ENCODE measurements around the gene COL1A1.

COL1A1 gene

DNA sequence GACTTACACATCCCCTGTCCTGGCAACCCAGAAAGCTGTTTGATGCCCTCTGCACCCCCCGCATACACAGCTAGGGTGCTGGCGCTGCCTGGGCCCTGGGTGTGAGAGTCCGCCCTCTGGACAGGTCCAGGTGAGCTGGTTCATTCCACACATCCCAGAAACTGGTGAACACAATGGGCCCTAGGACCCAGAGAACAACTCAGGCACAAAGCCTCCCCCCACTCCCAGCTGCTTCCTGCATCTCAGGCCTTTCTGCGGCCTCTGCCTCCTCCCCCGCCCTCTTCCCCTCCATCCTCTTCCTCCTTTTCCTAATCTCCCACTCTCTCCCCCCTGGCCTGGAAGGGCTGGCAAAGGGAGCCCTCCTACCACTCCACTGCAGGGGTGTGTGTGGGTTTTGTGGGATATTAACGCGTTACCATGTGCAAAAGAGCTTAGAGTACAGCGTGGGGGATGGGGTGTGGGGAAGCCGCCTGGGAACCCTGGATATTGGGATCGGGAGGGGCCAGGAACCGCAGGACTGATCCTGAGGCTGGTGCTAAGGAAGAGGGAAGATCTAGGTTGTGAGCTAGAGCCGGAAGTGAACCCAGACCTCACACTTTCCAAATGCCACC, 49.4 kb downstream of the COL1A1 start:
- peak; percentile 98 for DNase-seq

- DNase-seq, result peak; percentile 98
Measured at GRCh38 chr17:50151041-50151936, 50.1 kb downstream of the COL1A1 start.

DNA sequence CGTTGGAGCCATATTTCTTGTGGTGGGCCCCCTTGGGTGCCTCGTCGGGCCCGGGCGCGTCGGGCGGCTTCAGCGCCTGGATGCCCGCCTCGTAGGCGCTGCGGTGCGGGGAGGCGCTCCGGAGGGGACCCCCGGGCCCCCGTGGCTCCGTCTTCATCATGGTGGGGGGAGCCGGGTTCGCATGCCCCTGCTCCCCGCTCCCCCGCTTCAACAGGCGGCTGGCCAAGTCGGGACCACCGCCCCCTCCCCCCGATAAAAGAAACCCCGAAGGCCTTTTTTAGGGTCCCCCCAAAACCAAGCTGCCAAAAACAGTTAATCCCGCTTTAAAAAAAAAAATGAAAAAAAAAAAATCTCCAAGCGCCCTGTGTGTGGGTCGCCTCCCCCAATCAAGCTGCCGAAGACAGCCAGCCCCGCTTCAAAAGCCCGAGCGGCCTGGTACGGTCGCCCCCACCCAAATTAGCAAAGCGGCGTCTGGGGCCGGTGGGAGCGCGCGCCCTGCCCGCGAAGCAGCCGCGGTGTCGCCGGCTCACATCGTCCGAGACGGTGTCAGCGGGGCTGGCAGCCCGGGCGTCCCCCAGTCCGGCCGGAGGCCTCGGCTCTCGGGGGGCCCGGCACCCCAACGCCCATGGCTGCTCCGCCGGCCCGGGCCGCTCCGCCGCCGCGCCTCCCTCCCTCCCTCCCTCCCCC, 50.9 kb downstream of the COL1A1 start, which contains the start of gene PPP1R9B:
TSS of gene PPP1R9B (minus strand) at position 324 of the 687 bp plus-strand sequence. CDS start at position 160, 164 bp downstream.
- no peak for DNase-seq

DNA sequence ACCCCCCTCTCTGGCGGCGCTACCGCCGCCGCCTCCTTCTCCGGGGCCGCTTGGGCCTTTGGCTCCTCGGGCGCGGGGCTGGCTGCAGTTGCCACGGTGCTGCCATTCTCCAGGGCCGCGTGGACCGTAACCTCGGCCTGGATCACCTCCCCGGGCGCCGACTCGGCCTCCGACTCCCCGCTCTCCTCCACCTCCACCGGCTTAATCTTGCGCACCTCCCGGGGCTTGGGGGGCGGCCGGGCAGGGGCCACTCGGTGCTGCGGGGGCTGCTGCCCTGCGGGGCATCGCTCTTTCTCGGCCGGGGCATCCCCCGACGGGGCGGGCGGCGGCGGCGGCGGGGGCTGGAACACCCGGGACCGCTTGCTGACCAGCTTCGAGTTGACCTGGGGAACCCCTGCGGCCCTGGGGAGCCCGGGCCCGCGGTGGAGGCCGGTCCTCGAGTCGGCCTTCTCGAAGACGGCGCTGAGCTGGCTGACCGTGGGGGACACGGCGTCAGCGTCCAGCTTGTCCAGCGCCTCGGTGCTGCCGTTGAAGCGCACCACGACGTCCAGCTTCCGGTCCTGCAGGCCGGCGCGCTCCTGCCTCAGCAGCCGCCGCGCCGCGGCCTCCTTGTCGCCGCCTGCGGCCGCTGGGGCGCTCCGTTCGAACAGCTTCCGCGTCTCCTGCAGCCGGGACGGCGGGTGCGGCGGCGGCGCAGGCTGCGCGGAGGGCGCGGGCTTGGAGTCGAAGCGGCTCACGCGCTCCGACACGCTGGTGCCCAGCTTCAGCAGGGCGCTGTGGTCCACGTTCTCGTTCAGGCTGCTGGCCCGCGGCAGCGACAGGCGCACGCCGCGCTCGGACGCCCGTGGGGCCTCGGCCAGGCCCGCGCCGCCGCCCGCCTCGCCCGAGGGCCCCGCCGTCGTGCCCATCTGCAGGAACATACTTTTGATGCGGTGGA, 51.7 kb downstream of the COL1A1 start:
- peak; percentile 87 for DNase-seq

DNA sequence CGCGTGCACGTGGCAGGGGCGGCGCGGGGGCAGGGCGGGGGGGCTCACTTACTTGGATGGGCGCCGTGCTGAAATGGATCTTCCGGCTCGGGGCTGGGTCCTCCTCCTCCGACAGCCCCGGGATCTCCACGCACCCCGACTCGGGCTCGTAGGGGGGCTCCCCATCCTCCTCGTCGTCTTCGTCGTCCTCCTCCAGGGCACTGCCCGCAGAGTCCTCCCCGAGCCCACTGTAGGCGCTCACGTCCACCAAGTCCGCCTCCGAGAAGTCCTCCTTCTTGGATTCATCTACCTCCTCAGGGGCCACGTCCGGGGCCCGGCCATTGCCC, 52.4 kb downstream of the COL1A1 start:
- no peak for DNase-seq

GRCh38 chr17:50148226-50149090, 53.0 kb downstream of the COL1A1 start:
- DNase-seq, result peak; percentile 87

GRCh38 chr17:50147841-50148225, 53.6 kb downstream of the COL1A1 start:
- DNase-seq, result no peak

- DNase-seq, result no peak
Measured at GRCh38 chr17:50146927-50147665, 54.3 kb downstream of the COL1A1 start.

DNA sequence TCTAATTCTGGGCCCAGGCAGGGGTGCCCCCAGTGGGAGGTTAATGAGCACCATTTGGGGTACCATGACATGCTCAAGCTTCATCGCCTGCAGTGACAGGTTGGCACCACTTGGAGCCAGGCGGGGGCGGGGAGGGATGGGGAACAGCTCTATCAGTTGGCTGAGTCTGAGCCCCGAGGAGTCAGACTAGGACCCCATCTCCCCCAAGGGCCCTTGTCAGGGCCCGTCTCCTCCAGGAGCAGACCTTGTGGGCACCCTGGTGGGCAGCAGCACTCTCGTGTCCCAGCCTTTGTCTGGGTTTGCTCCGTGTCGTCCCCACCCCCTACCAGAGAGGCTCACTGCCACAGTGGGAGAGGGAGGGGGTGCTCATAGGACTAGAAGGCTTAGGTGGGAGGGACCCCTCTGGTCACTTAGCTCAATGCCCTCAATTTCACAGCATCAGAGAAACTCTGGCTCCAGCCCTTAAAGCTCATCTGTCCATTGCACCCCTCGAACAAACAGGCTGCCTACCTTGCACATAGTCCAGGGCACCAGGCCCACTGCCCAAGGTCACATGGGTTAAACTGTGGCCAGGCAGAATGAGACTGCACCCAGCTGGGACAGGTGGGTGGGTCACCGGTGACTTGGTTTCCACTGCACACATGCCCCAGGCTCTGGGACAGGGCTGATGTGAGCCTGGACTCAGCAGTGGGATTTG, 55.1 kb downstream of the COL1A1 start:
- no peak for DNase-seq

DNA sequence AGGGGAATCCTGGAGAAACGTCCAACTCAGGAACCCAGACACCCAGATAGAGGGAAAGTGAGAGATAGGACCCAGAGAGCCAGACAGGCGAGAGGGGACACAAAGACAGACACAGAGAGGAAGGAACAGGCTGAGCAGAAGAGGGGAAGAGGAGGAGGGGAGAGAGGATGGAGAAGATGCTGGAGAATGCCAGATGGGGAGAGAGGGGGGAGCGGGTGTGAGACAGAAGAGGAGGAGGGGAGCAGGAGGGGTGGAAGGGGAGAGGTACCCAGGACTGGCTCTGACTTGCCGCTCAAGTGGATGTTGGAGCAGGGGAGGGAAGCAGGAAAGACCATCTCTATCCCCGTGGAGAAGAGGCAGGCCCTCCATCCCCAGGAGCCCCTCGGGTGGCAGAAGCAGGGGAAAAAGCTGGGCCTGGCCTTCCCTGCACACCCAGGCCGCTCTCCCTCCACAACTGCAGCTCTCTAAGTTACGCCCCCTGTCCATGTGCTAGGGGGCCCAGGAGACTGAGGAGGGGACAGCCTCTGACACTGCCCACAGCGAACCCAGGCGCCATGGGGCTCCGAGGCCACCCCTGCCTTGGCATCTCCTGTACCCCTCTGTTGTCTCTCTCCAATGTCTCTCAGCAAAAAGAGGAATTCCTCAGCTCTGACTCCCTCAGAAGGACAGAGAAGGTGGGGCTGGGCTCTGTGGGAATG, 55.8 kb downstream of the COL1A1 start:
- no peak for DNase-seq

- no peak for DNase-seq
Measured at GRCh38 chr17:50144845-50145531, 56.4 kb downstream of the COL1A1 start.

DNA sequence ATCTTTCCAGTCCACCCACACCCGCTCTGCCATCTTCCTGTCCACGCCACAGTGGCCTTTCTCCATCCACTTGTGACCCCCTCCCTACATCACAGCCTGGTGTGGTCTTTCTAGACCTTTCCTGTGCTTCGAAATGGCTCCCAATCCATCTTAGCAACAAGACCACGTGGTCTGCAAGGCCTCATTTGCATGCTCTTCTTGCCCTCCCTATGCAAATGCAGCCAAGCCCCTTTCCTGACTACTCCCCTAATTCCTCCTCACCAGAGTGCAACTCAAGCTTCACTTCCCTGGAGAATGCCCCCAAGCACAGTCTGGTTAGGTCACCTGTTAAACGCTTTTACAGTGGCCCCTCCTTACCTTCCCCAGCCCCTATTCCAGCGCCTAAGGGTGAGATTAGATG, 57.1 kb downstream of the COL1A1 start:
- DNase-seq, result no peak

- no peak for DNase-seq
Measured at GRCh38 chr17:50143461-50144176, 57.8 kb downstream of the COL1A1 start.

GRCh38 chr17:50141745-50142110, 59.7 kb downstream of the COL1A1 start:
- no peak for DNase-seq

DNA sequence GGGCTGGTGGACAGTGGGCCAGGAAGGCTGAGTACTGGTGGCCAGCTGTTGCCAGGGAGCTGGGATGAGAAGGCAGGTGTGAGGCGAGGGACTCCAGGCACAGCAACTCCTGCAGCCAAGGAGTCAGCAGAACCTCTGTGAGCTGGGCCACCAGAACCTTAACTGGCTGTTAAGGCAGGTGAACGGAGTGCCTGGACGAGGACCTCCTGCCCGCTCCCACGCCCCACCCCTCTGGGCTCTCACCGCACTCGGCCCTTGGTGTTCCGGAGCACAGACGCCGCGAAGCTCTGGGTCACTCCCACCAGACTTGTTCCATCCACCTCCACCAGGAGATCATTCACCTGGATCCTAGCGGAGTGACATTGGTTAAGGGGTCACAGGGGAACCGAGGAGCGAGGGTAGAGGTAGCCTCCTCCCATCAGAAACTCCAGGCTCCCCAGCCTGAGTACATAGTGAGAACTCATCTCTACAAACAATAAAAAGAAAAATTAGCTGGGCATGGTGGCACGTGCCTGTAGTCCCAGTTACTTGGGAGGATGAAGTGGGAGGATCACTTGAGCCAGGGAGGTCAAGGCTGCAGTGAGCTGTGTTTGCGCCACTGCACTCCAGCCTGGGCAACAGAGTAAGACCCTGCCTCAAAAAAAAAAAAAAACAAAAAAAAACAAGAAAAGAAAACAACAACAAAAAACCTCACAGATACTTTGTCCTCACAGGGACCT, 60.2 kb downstream of the COL1A1 start:
- DNase-seq, result no peak

- peak; percentile 91 for DNase-seq
Measured at GRCh38 chr17:50139950-50140885, 61.2 kb downstream of the COL1A1 start.

Data from islet precursor cell (in vitro differentiated cells).